IMR-90 (cell line): ENCODE data around the gene HEBP1. TPM values are rescaled to one million over a fixed set of nuclear protein-coding genes. Genes with fewer than 3 reads are reported as not detected.
A peak's percentile ranks its signal among the peaks of the same experiment; 100 is the strongest.

Experiments
- ATAC-seq: fragments of 200-7000 bp; cut with Tn5 transposase; 2 replicates; pipeline ENCODE4 v1.9.1; 2020; ENCODE audit warnings: low read depth, mild to moderate bottlenecking, moderate library complexity
- BruUV-seq: library from RNA; stranded (reverse); fragments of 400-500 nt; replicated peaks from 2 replicates; lab custom pipeline; 2021; lab: Mats Ljungman, UMichigan
- CTCF ChIA-PET: fragments of 300-600 bp; formaldehyde crosslinking; extraction: SDS; loops from one replicate; lab custom pipeline; 2021; ENCODE audit warnings: antibody characterized with exemption; lab: Yijun Ruan, JAX
- POLR2A ChIA-PET: fragments of 300-600 bp; sonication (Branson Sonifier 250); formaldehyde crosslinking; loops from one replicate; lab custom pipeline; 2022; ENCODE audit warnings: antibody characterized with exemption; ENCODE audit not compliant: unreplicated experiment; lab: Charles Lee
- DNase-seq: peaks from one replicate; pipeline ENCODE4 v3.0.0; 2013
- H2AFZ ChIP-seq: replicated peaks from 2 replicates; pipeline ENCODE3; 2013; ENCODE audit warnings: low read length, mild to moderate bottlenecking; ENCODE audit not compliant: poor library complexity
- H2AK5ac ChIP-seq: 2 replicates; pipeline ENCODE4 v1.6.1; 2013; ENCODE audit warnings: low read depth, low read length, inconsistent platforms
- H2AK9ac ChIP-seq: replicated peaks from 2 replicates; pipeline ENCODE3; 2013; ENCODE audit warnings: mild to moderate bottlenecking, low read depth, low read length, moderate library complexity; ENCODE audit not compliant: poor library complexity
- H2BK120ac ChIP-seq: 2 replicates; pipeline ENCODE4 v1.6.1; 2013; ENCODE audit warnings: low read depth, low read length, inconsistent platforms
- H2BK15ac ChIP-seq: 3 replicates; pipeline ENCODE4 v1.6.1; 2013; ENCODE audit warnings: low read depth, low read length, inconsistent platforms
- H2BK20ac ChIP-seq: 2 replicates; pipeline ENCODE4 v1.6.1; 2013; ENCODE audit warnings: low read depth, mild to moderate bottlenecking, inconsistent platforms, low read length, moderate library complexity
- H2BK5ac ChIP-seq: 2 replicates; pipeline ENCODE4 v1.6.1; 2013; ENCODE audit warnings: mild to moderate bottlenecking, low read depth, low read length, inconsistent platforms; ENCODE audit not compliant: poor library complexity, severe bottlenecking
- H3K14ac ChIP-seq: replicated peaks from 2 replicates; pipeline ENCODE4 v1.6.1; 2013; ENCODE audit warnings: low read depth, low read length, inconsistent platforms
- H3K18ac ChIP-seq: 2 replicates; pipeline ENCODE4 v1.6.1; 2013; ENCODE audit warnings: low read depth, low read length, control low read depth
- H3K23ac ChIP-seq: 2 replicates; pipeline ENCODE4 v1.6.1; 2013; ENCODE audit warnings: low read depth, low read length, inconsistent platforms
- H3K27ac ChIP-seq: 2 replicates; pipeline ENCODE4 v1.5.1; 2013; ENCODE audit warnings: mild to moderate bottlenecking, control low read depth, low read length; ENCODE audit not compliant: insufficient read depth
- H3K27me3 ChIP-seq: 2 replicates; pipeline ENCODE4 v1.6.1; 2013; ENCODE audit warnings: low read length; ENCODE audit not compliant: control insufficient read depth, insufficient read depth
- H3K36me3 ChIP-seq: 2 replicates; pipeline ENCODE4 v1.6.1; 2013; ENCODE audit warnings: low read length, mixed read lengths; ENCODE audit not compliant: control insufficient read depth, insufficient read depth
- H3K4ac ChIP-seq: 2 replicates; pipeline ENCODE4 v1.6.1; 2013; ENCODE audit warnings: low read depth, low read length, inconsistent platforms
- H3K4me1 ChIP-seq: 2 replicates; pipeline ENCODE4 v1.6.1; 2013; ENCODE audit warnings: low read length, mixed read lengths; ENCODE audit not compliant: control insufficient read depth, insufficient read depth
- H3K4me2 ChIP-seq: 2 replicates; pipeline ENCODE4 v1.6.1; 2013; ENCODE audit warnings: low read depth, mild to moderate bottlenecking, control low read depth, low read length, moderate library complexity
- H3K4me3 ChIP-seq: 2 replicates; pipeline ENCODE4 v1.5.1; 2013; ENCODE audit warnings: low read depth, mild to moderate bottlenecking, control low read depth, low read length, moderate library complexity; ENCODE audit not compliant: insufficient read depth
- H3K56ac ChIP-seq: 2 replicates; pipeline ENCODE4 v1.6.1; 2013; ENCODE audit warnings: low read length, inconsistent platforms; ENCODE audit not compliant: insufficient read depth; ENCODE audit errors: extremely low read depth
- H3K79me1 ChIP-seq, 2 experiments: 2 replicates each; pipeline ENCODE4 v1.6.1; 2013; ENCODE audit warnings: low read length in 2 of 2, inconsistent platforms in 1 of 2, low read depth in 1 of 2
- H3K9ac ChIP-seq: 2 replicates; pipeline ENCODE4 v1.6.1; 2013; ENCODE audit warnings: low read depth, low read length, control low read depth
- H3K9me1 ChIP-seq: 2 replicates; pipeline ENCODE4 v1.6.1; 2013; ENCODE audit warnings: low read length, inconsistent platforms; ENCODE audit not compliant: insufficient read depth
- H3K9me3 ChIP-seq: 2 replicates; pipeline ENCODE4 v1.6.1; 2013; ENCODE audit warnings: low read length; ENCODE audit not compliant: control insufficient read depth, insufficient read depth
- H4K20me1 ChIP-seq: 2 replicates; pipeline ENCODE4 v1.6.1; 2013; ENCODE audit warnings: low read length, inconsistent platforms; ENCODE audit not compliant: insufficient read depth
- H4K5ac ChIP-seq: 2 replicates; pipeline ENCODE4 v1.6.1; 2013; ENCODE audit warnings: mild to moderate bottlenecking, low read depth, low read length, control low read depth
- H4K8ac ChIP-seq, 2 experiments: 2 replicates each; pipeline ENCODE4 v1.6.1; 2013; ENCODE audit warnings: low read depth in 2 of 2, low read length in 2 of 2, control low read depth in 1 of 2, inconsistent platforms in 1 of 2
- H4K91ac ChIP-seq: 2 replicates; pipeline ENCODE4 v1.6.1; 2013; ENCODE audit warnings: low read depth, low read length, inconsistent platforms; ENCODE audit not compliant: insufficient read depth
- CEBPB ChIP-seq: IDR thresholded peaks from 2 replicates; pipeline ENCODE4 v1.6.1; 2012; ENCODE audit warnings: low read depth, low read length, improper control_type of control experiment
- CHD1 ChIP-seq: IDR thresholded peaks from 2 replicates; pipeline ENCODE4 v1.6.1; 2012; ENCODE audit warnings: low read depth, low read length, improper control_type of control experiment
- FOS ChIP-seq: fragments of 150-350 bp; IDR thresholded peaks from 2 replicates; pipeline ENCODE4 v1.6.1; 2016; ENCODE audit warnings: low read depth, low read length
- MAFK ChIP-seq: IDR thresholded peaks from 2 replicates; pipeline ENCODE4 v1.6.1; 2012; ENCODE audit warnings: low read depth, low read length, improper control_type of control experiment
- MAZ ChIP-seq: IDR thresholded peaks from 2 replicates; pipeline ENCODE4 v1.6.1; 2012; ENCODE audit warnings: low read depth, mild to moderate bottlenecking, low read length, improper control_type of control experiment, moderate library complexity, borderline replicate concordance
- NFE2L2 ChIP-seq: fragments of 150-350 bp; IDR thresholded peaks from 2 replicates; pipeline ENCODE4 v1.6.1; 2016; ENCODE audit warnings: low read depth, mild to moderate bottlenecking, low read length
- POLR2A ChIP-seq: IDR thresholded peaks from 2 replicates; pipeline ENCODE4 v1.6.1; 2012; ENCODE audit warnings: mild to moderate bottlenecking, low read depth, low read length
- RAD21 ChIP-seq: IDR thresholded peaks from 2 replicates; pipeline ENCODE4 v1.6.1; 2012; ENCODE audit warnings: low read length, improper control_type of control experiment
- RCOR1 ChIP-seq: IDR thresholded peaks from 2 replicates; pipeline ENCODE4 v1.6.1; 2012; ENCODE audit warnings: mild to moderate bottlenecking, low read length, improper control_type of control experiment; ENCODE audit not compliant: insufficient replicate concordance
- RFX5 ChIP-seq: IDR thresholded peaks from 2 replicates; pipeline ENCODE4 v1.8.0; 2012; ENCODE audit warnings: low read depth, mild to moderate bottlenecking, low read length, moderate library complexity
- SMC3 ChIP-seq: fragments of 150-350 bp; IDR thresholded peaks from 2 replicates; pipeline ENCODE4 v1.6.1; 2016; ENCODE audit warnings: low read depth, mild to moderate bottlenecking, antibody characterized with exemption, low read length, moderate library complexity
- WGBS, 2 experiments: methylation state at CpG; one replicate each; pipeline versions ENCODE4 v1.1.5 to v1.1.7; 2013; ENCODE audit warnings: missing lambda C conversion rate in 2 of 2; ENCODE audit not compliant: insufficient read length in 1 of 2; ENCODE audit errors: extremely low coverage in 2 of 2; 5-methylcytosine and 5-hydroxymethylcytosine counted together
- dilution Hi-C: fragments of 300-500 bp; cut with HindIII; formaldehyde crosslinking; loops from one replicate; pipeline ENCODE4 v1.14.3; 2018; ENCODE audit warnings: low sequenced_read_pairs; ENCODE audit not compliant: unreplicated experiment
- in situ Hi-C: fragments of 300-500 bp; cut with MboI; formaldehyde crosslinking; loops from 3 replicates; pipeline ENCODE4 v1.14.3; 2019; ENCODE audit warnings: low sequenced_read_pairs, inconsistent platforms, mixed read lengths
- intact Hi-C: fragments of 100-400 bp; cut with micrococcal nuclease; formaldehyde crosslinking; loops from 2 replicates; pipeline ENCODE4 v1.10.0; 2022
- polyA plus RNA-seq, 3 experiments: library from polyadenylated mRNA; depleted of rRNA; stranded (reverse); fragments of >200 nt; gene quantifications; 2 replicates each; pipeline ENCODE4 v1.2.3, GENCODE V29; 2012; ENCODE audit warnings: low replicate concordance in 1 of 3
- total RNA-seq: library from RNA; depleted of rRNA; stranded (reverse); fragments of >200 nt; gene quantifications from 2 replicates; pipeline ENCODE4 v1.2.3, GENCODE V29; 2012
- TF ChIP-seq, protein P1 (sequence below): fragments of 150-350 bp; IDR thresholded peaks from 2 replicates; pipeline ENCODE4 v1.6.1; 2017; ENCODE audit warnings: mild to moderate bottlenecking, antibody characterized with exemption, low read length, low read depth
- TF ChIP-seq, protein P2 (sequence below): conservative IDR thresholded peaks from 2 replicates; pipeline ENCODE4 v1.5.1; 2012; ENCODE audit warnings: mild to moderate bottlenecking, low read depth, low read length, improper control_type of control experiment
- TF ChIP-seq, protein P3 (sequence below): fragments of 150-350 bp; IDR thresholded peaks from 2 replicates; pipeline ENCODE4 v1.6.1; 2016; ENCODE audit warnings: low read depth, mild to moderate bottlenecking, low read length, moderate library complexity, borderline replicate concordance

HEBP1 gene
- total and polyA plus RNA-seq, 2 of the 4 experiments (the other 2 are of a cell fraction), result 18.8 to 49.2 TPM

DNA sequence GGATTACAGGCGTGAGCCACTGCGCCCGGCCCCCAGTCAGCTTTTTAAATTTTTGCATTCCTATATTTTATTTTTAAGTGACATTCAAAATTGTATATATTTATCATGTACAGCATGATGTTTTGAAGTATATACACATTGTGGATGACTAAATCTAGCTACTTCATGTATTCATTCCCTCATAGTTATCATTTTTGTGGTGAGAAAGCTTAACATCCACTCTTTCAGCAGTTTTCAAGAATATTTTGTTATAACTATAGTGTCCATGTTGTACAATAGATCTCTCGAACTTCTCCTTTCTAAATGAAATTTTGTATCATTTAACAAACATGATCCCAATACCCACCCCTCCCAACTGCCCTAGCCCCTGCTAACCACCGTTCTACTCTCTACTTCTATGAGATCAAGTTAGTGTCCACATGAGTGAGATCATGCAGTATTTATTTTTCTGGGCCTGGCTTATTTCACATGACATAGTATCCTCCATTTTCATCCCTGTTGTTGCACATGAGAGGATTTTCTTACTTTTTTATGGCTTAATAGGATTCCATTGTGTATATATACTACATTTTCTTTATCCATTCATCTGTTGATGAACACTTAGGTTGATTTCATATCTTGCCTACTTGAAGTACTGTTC lies 8.8 kb upstream of the HEBP1 start:
- no peaks in the 10 kb centered on the region; the same call in 1 of the 2 replicates for H4K20me1 ChIP-seq
- peak overlapping the region; percentile 91 for H3K4ac ChIP-seq
- peak overlapping the region; percentile 99 for H2BK120ac ChIP-seq
- peak overlapping the region; percentile 93 for H3K23ac ChIP-seq
- H3K4me3 ChIP-seq, result no peak overlapping the region
- dilution Hi-C loops (no loop called here), in situ Hi-C loops (loop anchor here (10.0 kb wide), 1 partner anchor 216 kb away; no protein-coding TSS in a partner anchor), intact Hi-C loops (no loop called here)
- H2BK20ac ChIP-seq, result peak overlapping the region; percentile 98
- ChIA-PET CTCF (interaction anchor here (0.6 to 1.0 kb wide), 4 partner anchors 15 to 203 kb away, joined by 3 to 5 read pairs (median 4); no protein-coding TSS in a partner anchor), POLR2A (interaction anchor here (0.6 kb wide), 1 partner anchor 284 kb away, joined by 5 read pairs; no protein-coding TSS in a partner anchor)
- H4K5ac ChIP-seq, result peak overlapping the region; percentile 71; the same call in 1 of the 2 replicates
- no peak overlapping the region for H3K9ac ChIP-seq
- peak overlapping the region; percentile 95 for H3K14ac ChIP-seq
- H3K9me3 ChIP-seq, result no peaks in the 10 kb centered on the region
- peak overlapping the region; percentile 94 for H3K27ac ChIP-seq
- H3K79me1 ChIP-seq, result peaks cover 0 to 2% of the 10 kb centered on the region in 2 experiments; a peak in 1 of 4 replicates
- DNase-seq, result peak; percentile 70
- peak overlapping the region; percentile 93; the same call in 2 of the 3 replicates for H2BK15ac ChIP-seq
- peak overlapping the region; percentile 79 for H3K18ac ChIP-seq
- no peaks in the 10 kb centered on the region for H3K27me3 ChIP-seq
- peak overlapping the region; percentile 59 for H3K4me2 ChIP-seq
- H2AK9ac ChIP-seq, result no peak overlapping the region
- peak overlapping the region; percentile 83; the same call in 1 of the 2 replicates for H3K56ac ChIP-seq
- peaks cover 7% of the 10 kb centered on the region for H3K4me1 ChIP-seq
- peak overlapping the region; percentile 48; the same call in 1 of the 2 replicates for H2AK5ac ChIP-seq
- no peaks in the 10 kb centered on the region for H3K36me3 ChIP-seq
- peak overlapping the region; percentile 100 for H2BK5ac ChIP-seq
- H3K9me1 ChIP-seq, result peaks cover 4% of the 10 kb centered on the region; the same call in 1 of the 2 replicates
- H4K8ac ChIP-seq, result peak overlapping the region; percentile 27 to 97
- no CpG with 5 or more reads among the region's 5 CpGs for WGBS, 2 experiments
- H4K91ac ChIP-seq, result peak overlapping the region; percentile 97
- BruUV-seq, result no TSS peak
- peak; percentile 88 for ATAC-seq
- no peak overlapping the region for H2AFZ ChIP-seq
- TF ChIP-seq CHD1 (no peak), FOS (no peak), CEBPB (no peak), SMC3 (no peak), RAD21 (no peak), RCOR1 (no peak), MAFK (no peak), RFX5 (no peak), NFE2L2 (no peak), MAZ (no peak), POLR2A (no peak)
- TF ChIP-seq, protein P1, sequence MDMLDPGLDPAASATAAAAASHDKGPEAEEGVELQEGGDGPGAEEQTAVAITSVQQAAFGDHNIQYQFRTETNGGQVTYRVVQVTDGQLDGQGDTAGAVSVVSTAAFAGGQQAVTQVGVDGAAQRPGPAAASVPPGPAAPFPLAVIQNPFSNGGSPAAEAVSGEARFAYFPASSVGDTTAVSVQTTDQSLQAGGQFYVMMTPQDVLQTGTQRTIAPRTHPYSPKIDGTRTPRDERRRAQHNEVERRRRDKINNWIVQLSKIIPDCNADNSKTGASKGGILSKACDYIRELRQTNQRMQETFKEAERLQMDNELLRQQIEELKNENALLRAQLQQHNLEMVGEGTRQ, result no peak
- TF ChIP-seq, protein P2, sequence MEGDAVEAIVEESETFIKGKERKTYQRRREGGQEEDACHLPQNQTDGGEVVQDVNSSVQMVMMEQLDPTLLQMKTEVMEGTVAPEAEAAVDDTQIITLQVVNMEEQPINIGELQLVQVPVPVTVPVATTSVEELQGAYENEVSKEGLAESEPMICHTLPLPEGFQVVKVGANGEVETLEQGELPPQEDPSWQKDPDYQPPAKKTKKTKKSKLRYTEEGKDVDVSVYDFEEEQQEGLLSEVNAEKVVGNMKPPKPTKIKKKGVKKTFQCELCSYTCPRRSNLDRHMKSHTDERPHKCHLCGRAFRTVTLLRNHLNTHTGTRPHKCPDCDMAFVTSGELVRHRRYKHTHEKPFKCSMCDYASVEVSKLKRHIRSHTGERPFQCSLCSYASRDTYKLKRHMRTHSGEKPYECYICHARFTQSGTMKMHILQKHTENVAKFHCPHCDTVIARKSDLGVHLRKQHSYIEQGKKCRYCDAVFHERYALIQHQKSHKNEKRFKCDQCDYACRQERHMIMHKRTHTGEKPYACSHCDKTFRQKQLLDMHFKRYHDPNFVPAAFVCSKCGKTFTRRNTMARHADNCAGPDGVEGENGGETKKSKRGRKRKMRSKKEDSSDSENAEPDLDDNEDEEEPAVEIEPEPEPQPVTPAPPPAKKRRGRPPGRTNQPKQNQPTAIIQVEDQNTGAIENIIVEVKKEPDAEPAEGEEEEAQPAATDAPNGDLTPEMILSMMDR, result no peak
- TF ChIP-seq, protein P3, sequence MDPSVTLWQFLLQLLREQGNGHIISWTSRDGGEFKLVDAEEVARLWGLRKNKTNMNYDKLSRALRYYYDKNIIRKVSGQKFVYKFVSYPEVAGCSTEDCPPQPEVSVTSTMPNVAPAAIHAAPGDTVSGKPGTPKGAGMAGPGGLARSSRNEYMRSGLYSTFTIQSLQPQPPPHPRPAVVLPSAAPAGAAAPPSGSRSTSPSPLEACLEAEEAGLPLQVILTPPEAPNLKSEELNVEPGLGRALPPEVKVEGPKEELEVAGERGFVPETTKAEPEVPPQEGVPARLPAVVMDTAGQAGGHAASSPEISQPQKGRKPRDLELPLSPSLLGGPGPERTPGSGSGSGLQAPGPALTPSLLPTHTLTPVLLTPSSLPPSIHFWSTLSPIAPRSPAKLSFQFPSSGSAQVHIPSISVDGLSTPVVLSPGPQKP, result no peak
